HG03342 (cell line): ENCODE results near the gene FLVCR1.
"Not testable (repeated sequence)": the region's sequence is repeated elsewhere in the genome, so short reads cannot be mapped to it uniquely, and the experiment has no call there.

Source experiments
- ATAC-seq: cut with Tn5 transposase; IDR thresholded peaks from one replicate; pipeline ENCODE4 v1.9.1; 2021; ENCODE audit warnings: mild to moderate bottlenecking, moderate library complexity; ENCODE audit not compliant: unreplicated experiment

FLVCR1 gene

GRCh38 chr1:212857992-212858460, at the start of gene FLVCR1:
TSS of gene FLVCR1 (plus strand) at chr1:212858275. CDS start at chr1:212858453, 178 bp downstream.
- ATAC-seq: peak; percentile 97

- no peak for ATAC-seq
Measured at GRCh38 chr1:212814537-212815334, 43.3 kb upstream of the FLVCR1 start.

DNA sequence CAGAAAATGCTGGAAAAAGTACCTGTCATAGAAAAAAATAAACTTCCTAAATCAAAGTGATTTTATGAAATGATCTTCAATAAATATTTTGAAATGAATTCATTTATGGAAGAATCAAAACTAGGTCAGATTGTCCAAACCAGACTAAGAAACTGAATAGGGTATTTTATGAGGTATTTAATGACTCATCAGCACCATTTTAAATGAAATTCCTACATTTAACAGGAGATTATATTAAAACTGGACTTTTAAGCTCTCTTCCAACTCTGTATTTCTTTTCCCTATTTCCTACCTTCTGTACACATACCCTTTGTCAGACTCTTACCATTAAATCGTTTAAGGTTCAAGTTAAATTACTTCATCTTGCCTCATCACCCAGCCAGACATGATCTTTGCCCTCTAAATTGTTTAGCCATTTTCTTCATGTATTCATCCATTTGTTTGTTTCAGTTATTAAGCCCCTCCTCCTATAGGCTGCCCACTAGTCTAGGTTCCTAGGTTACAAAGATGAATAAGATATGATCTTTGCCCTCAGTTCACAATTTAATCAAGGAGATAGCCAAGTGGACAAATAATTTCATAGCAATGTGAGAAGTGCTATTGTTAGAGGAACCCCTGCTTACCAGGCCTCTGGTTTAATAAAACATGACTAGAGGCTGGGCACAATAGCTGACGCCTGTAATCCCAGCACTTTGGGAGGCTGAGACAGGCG, 41.4 kb upstream of the FLVCR1 start:
- ATAC-seq: no peak

GRCh38 chr1:212819726-212820125, 38.3 kb upstream of the FLVCR1 start:
- ATAC-seq: peak; percentile 70

DNA sequence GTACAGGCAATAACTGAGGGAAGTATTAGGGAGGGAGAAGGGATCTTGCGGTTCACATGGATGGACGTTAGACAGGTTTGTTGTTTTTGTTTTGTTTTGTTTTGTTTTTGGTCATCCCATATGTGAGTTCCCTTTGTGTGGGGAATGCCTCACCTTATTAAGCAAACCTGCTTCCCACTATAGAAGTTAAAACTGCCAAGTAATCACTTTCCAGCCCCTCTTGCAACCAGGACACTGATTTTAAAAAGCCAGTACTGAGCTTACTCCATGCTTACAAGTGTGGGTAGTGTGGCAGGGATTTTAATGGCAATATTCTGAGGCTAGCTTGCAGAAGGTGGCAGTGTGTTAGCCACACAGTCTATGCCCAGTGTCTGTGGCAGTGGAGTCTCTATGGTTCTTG, 37.1 kb upstream of the FLVCR1 start:
- no peak for ATAC-seq

DNA sequence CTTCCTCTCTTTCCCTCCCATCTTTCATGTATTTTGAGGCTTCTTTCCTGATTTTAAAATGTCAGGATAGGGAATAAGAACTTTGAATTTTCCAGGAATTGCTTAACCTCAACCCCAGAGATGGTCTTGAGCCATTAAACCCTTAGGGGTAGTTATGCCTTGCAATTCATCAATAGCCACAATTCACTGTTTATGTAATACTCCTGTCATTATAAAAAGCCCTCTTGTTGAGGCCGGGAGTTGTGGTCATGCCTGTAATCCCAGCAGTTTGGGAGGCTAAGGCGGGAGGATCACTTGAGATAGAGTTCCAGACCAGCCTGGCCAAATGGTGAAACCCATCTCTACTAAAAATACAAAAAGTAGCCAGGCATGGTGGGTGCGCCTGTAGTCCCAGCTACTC, 35.1 kb upstream of the FLVCR1 start:
- no peak for ATAC-seq

DNA sequence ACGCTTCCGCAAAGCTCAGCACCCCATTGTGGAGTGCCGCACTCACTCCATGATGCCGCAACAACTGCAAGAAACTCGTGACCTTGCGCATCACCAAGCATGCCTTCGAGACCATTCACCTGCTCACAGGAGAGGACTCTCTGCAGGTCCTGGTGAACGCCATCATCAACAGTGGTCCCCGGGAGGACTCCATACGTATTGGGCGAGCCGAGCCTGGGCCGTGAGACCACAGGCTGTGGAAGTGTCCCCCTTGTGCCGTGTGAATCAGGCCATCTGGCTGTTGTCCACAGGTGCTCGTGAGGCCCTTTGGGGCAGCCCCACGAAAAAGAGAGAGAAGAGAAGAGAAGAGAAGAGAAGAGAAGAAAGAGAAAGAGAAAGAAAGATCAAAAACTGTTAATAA, 33.9 kb upstream of the FLVCR1 start:
- ATAC-seq: no peak

- ATAC-seq: no peak
Measured at GRCh38 chr1:212825798-212826452, 32.1 kb upstream of the FLVCR1 start.

GRCh38 chr1:212827171-212827776, 30.8 kb upstream of the FLVCR1 start:
- ATAC-seq: no peak

DNA sequence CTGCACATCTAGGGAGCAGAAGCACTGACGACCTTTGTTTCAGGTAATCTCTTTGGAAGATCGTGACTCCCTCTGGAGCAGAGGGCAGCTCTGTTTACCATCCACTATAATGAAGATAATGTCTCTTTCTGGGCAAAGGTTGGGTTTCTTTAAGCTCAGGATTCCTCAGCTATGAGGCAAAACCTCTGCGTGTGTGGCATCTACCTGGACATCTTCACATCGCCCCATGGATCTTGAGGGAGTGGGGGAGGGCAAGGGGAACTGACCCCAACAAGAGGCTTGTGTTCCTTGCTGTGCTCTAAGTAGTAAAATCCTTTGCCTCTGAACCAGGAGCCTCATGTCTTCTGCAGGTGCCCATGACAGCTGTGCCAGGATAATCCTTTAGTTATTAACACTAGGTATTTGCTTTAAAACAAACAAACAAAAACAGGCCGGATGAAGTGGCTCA, 30.2 kb upstream of the FLVCR1 start:
- ATAC-seq: no peak

GRCh38 chr1:212828395-212828794, 29.7 kb upstream of the FLVCR1 start:
- ATAC-seq: no peak

- peak; percentile 74 for ATAC-seq
Measured at GRCh38 chr1:212833211-212834207, 24.6 kb upstream of the FLVCR1 start.

DNA sequence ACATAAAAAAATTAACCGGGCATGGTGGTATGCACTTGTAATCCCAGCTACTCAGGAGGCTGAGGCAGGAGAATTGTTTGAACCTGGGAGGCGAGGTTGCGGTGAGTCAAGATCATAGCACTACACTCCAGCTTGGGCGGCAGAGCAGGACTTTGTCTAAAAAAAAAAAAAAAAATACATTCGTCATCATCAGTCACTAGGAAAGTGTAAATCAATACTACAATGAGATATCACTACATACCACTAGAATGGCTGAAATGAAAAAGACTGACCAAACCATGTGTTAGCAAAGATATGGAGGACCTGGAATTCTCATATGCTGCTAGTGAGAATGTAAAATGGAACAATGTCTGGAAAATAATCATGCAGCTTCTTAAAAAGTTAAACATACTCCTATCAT, 19.9 kb upstream of the FLVCR1 start:
- no peak for ATAC-seq

GRCh38 chr1:212844521-212844920, 13.6 kb upstream of the FLVCR1 start:
- ATAC-seq: not testable (repeated sequence)

DNA sequence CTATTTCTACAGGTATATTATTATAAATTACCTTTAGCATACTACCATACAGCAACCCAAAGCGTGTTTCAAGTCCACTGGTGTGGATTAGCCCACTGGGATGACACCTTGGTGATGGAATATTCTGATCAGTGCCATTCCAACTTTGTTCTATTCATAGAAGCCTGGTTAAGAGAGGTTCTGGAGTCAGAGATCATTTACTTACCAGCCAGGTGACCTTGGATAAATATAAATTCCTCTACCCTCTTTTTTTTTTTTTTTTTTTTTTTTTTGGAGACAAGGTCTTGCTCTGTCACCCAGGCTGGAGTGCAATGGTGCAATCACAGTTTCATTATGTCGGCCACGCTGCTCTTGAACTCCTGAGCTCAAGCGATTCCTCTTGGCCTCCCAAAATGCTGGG, 10.5 kb upstream of the FLVCR1 start, which contains the start of gene SPATA45:
Gene SPATA45 (minus strand): TSS at position 101 of the 400 bp plus-strand sequence. CDS start 11,500 bp downstream, outside the sequence.
- no peak for ATAC-seq

DNA sequence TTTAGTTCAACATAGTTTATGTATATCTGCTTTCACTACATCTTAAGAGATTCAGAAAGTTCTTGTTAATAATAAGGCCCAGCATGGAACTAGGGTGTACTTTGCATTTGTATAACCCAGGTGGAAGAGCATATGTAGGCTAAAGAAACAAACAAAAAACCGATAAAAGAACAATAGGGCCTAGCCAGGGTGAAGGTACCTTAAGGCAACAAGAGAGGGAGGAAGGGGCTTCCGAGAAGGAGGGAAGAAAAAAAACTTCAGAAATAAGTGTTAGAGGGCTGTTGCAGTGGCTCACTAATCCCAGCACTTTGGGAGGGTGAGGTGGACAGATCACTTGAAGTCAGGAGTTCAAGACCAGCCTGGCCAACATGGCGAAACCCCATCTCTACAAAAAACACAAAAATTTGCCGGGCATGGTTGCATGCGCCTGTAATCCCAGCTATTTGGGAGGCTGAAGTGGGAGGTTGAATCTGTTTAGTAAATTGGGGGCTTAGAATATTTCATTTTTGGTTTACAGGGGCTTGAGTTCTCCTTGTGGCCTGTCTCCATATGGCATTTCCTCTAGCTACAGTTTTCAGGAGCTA, 5.9 kb upstream of the FLVCR1 start:
- ATAC-seq: no peak

DNA sequence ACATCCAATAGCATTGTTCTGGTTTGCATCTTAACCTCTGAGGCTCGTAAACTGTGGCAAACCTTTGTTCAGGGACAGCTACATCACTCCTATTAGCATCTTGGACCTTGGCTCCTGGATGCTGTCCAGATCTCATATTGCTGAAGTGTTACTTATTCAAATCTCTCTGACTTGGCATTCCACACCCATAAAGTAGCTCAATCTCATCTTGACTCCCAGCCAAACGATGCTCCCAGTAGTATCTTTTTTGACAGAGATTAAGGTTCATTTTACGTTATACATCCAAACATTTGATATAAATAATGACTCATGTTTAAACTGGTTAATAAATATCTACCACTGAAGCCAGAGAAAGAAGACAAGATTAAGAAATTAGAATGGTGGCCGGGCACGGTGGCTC, 4.4 kb upstream of the FLVCR1 start:
- no peak for ATAC-seq

GRCh38 chr1:212856755-212857154, 1.3 kb upstream of the FLVCR1 start:
- no peak for ATAC-seq
